SK-N-SH treated with all-trans-retinoic acid at 6 μM for 48 hours (cell line): ENCODE data around the gene SULT1A2.

Source experiments
- ATAC-seq: fragments of 200-7000 bp; cut with Tn5 transposase; 3 replicates; pipeline ENCODE4 v1.9.1; 2020; ENCODE audit warnings: mild to moderate bottlenecking, moderate library complexity
- ARNTL ChIP-seq: fragments of 450-650 bp; formaldehyde crosslinking; IDR thresholded peaks from 2 replicates; pipeline ENCODE4 v1.5.0; 2020; ENCODE audit warnings: low read depth, mild to moderate bottlenecking, moderate library complexity, borderline replicate concordance
- BACH2 ChIP-seq: fragments of 250-450 bp; sonication (Bioruptor Pico); IDR thresholded peaks from 2 replicates; pipeline ENCODE4 v1.9.0; 2021; ENCODE audit warnings: mild to moderate bottlenecking, borderline replicate concordance
- CREB5 ChIP-seq: fragments of 250-450 bp; sonication (Bioruptor Pico); IDR thresholded peaks from 2 replicates; pipeline ENCODE4 v1.5.1; 2020; ENCODE audit warnings: low read depth, mild to moderate bottlenecking, moderate library complexity
- CSDC2 ChIP-seq: fragments of 250-450 bp; sonication (Bioruptor Pico); IDR thresholded peaks from 2 replicates; pipeline ENCODE4 v1.5.0; 2020; ENCODE audit warnings: mild to moderate bottlenecking, moderate library complexity
- CSRNP3 ChIP-seq: fragments of 250-450 bp; sonication (Bioruptor Pico); IDR thresholded peaks from 2 replicates; pipeline ENCODE4 v1.5.1; 2021; ENCODE audit warnings: mild to moderate bottlenecking, moderate library complexity
- ESRRG ChIP-seq: fragments of 250-450 bp; sonication (Bioruptor Pico); IDR thresholded peaks from 2 replicates; pipeline ENCODE4 v1.6.1; 2021; ENCODE audit warnings: mild to moderate bottlenecking
- ISL1 ChIP-seq: fragments of 250-450 bp; sonication (Bioruptor Pico); IDR thresholded peaks from 2 replicates; pipeline ENCODE4 v2.1.2; 2022; ENCODE audit warnings: mild to moderate bottlenecking, moderate library complexity
- OSR1 ChIP-seq: fragments of 250-450 bp; sonication (Bioruptor Pico); IDR thresholded peaks from 2 replicates; pipeline ENCODE4 v1.8.0; 2022; ENCODE audit warnings: moderate library complexity, mild to moderate bottlenecking, inconsistent platforms
- PATZ1 ChIP-seq: fragments of 250-450 bp; sonication (Bioruptor Pico); IDR thresholded peaks from 2 replicates; pipeline ENCODE4 v1.8.0; 2020; ENCODE audit warnings: mild to moderate bottlenecking, moderate library complexity, borderline replicate concordance
- POU6F1 ChIP-seq: fragments of 250-450 bp; sonication (Bioruptor Pico); IDR thresholded peaks from 2 replicates; pipeline ENCODE4 v1.8.0; 2021; ENCODE audit warnings: low read depth, mild to moderate bottlenecking, moderate library complexity, borderline replicate concordance
- PPARA ChIP-seq: fragments of 250-450 bp; sonication (Bioruptor Pico); IDR thresholded peaks from 2 replicates; pipeline ENCODE4 v1.5.0; 2020; ENCODE audit warnings: mild to moderate bottlenecking, borderline replicate concordance
- RARB ChIP-seq: fragments of 250-450 bp; sonication (Bioruptor Pico); IDR thresholded peaks from 2 replicates; pipeline ENCODE4 v1.8.0; 2021; ENCODE audit warnings: mild to moderate bottlenecking, moderate library complexity
- SNAI2 ChIP-seq: fragments of 250-450 bp; sonication (Bioruptor Pico); IDR thresholded peaks from 2 replicates; pipeline ENCODE4 v1.5.0; 2020; ENCODE audit warnings: mild to moderate bottlenecking, moderate library complexity
- TCF4 ChIP-seq: fragments of 250-450 bp; sonication (Bioruptor Pico); IDR thresholded peaks from 2 replicates; pipeline ENCODE4 v1.8.0; 2021; ENCODE audit warnings: mild to moderate bottlenecking, moderate library complexity, borderline replicate concordance
- TOX ChIP-seq: fragments of 250-450 bp; sonication (Bioruptor Pico); IDR thresholded peaks from 2 replicates; pipeline ENCODE4 v1.8.0; 2021; ENCODE audit warnings: mild to moderate bottlenecking, moderate library complexity, borderline replicate concordance
- TSHZ2 ChIP-seq: fragments of 250-450 bp; sonication (Bioruptor Pico); IDR thresholded peaks from 2 replicates; pipeline ENCODE4 v1.5.0; 2020; ENCODE audit warnings: mild to moderate bottlenecking, moderate library complexity
- ZC3H10 ChIP-seq: fragments of 250-450 bp; sonication (Bioruptor Pico); IDR thresholded peaks from 2 replicates; pipeline ENCODE4 v1.5.1; 2021; ENCODE audit warnings: mild to moderate bottlenecking, moderate library complexity
- ZFP3 ChIP-seq: fragments of 250-450 bp; sonication (Bioruptor Pico); IDR thresholded peaks from 2 replicates; pipeline ENCODE4 v1.5.0; 2020; ENCODE audit warnings: mild to moderate bottlenecking, moderate library complexity
- ZFP30 ChIP-seq: fragments of 450-650 bp; formaldehyde crosslinking; IDR thresholded peaks from 2 replicates; pipeline ENCODE4 v1.5.0; 2022; ENCODE audit warnings: mild to moderate bottlenecking, moderate library complexity
- ZNF565 ChIP-seq: fragments of 450-650 bp; formaldehyde crosslinking; conservative IDR thresholded peaks from 2 replicates; pipeline ENCODE4 v1.5.0; 2020; ENCODE audit warnings: low read depth, mild to moderate bottlenecking, moderate library complexity
- ZNF70 ChIP-seq: fragments of 450-650 bp; formaldehyde crosslinking; IDR thresholded peaks from 2 replicates; pipeline ENCODE4 v1.5.0; 2020; ENCODE audit warnings: mild to moderate bottlenecking, moderate library complexity
- ZNF8 ChIP-seq: fragments of 450-650 bp; formaldehyde crosslinking; IDR thresholded peaks from 2 replicates; pipeline ENCODE4 v1.5.0; 2020; ENCODE audit warnings: mild to moderate bottlenecking, moderate library complexity

SULT1A2 gene

GRCh38 chr16:28592979-28593553, 3.8 kb downstream of the SULT1A2 start:
- TF ChIP-seq SNAI2 (CRISPR knock-in tag) (no peak), ZNF8 (CRISPR knock-in tag) (no peak), POU6F1 (no peak), ZNF70 (no peak), OSR1 (CRISPR knock-in tag) (no peak), RARB (no peak), TOX (CRISPR knock-in tag) (no peak), ISL1 (no peak), ZFP3 (CRISPR knock-in tag) (no peak), CREB5 (CRISPR knock-in tag) (no peak), CSDC2 (CRISPR knock-in tag) (no peak), ESRRG (CRISPR knock-in tag) (no peak), CSRNP3 (no peak), PATZ1 (CRISPR knock-in tag) (no peak), BACH2 (CRISPR knock-in tag) (no peak), TSHZ2 (no peak), ZFP30 (CRISPR knock-in tag) (no peak), PPARA (CRISPR knock-in tag) (no peak)
- ATAC-seq, result no peak

GRCh38 chr16:28592511-28592910, 4.3 kb downstream of the SULT1A2 start:
- ATAC-seq, result no peak
- TF ChIP-seq ZNF8 (CRISPR knock-in tag) (no peak), ZFP3 (CRISPR knock-in tag) (no peak), PPARA (CRISPR knock-in tag) (no peak), ZNF70 (no peak), CSDC2 (CRISPR knock-in tag) (no peak), SNAI2 (CRISPR knock-in tag) (no peak), ESRRG (CRISPR knock-in tag) (no peak), ISL1 (no peak), ZC3H10 (CRISPR knock-in tag) (no peak), TOX (CRISPR knock-in tag) (no peak), TSHZ2 (no peak), OSR1 (CRISPR knock-in tag) (no peak), ARNTL (CRISPR knock-in tag) (no peak), ZNF565 (CRISPR knock-in tag) (no peak), TCF4 (CRISPR knock-in tag) (no peak)
